Liver (tissue), 10 donors: Measurements from ENCODE around the gene TENM3. TPM values are rescaled to one million over a fixed set of nuclear protein-coding genes. Genes with fewer than 3 reads are reported as not detected.

Experiments
- DNase-seq: peaks from one replicate; pipeline ENCODE4 v3.0.0-alpha.2; 2017; ENCODE audit warnings: low spot score
- H3K27ac ChIP-seq, 2 donors: one replicate each; pipeline ENCODE4 v1.7.0; 2013; ENCODE audit warnings: inconsistent platforms in 2 of 2, low read length in 2 of 2, control low read depth in 1 of 2, low read depth in 1 of 2, mild to moderate bottlenecking in 1 of 2
- H3K27me3 ChIP-seq, 4 donors: one replicate each; pipeline versions ENCODE4 v1.6.1 to v1.7.0; 2013; ENCODE audit warnings: low read length in 3 of 4, inconsistent platforms in 1 of 4, mild to moderate bottlenecking in 1 of 4, moderate library complexity in 1 of 4; ENCODE audit not compliant: control insufficient read depth in 4 of 4, insufficient read depth in 4 of 4
- H3K36me3 ChIP-seq, 4 donors: one replicate each; pipeline versions ENCODE4 v1.6.1 to v1.7.0; 2013; ENCODE audit warnings: low read length in 3 of 4, mild to moderate bottlenecking in 3 of 4, low read depth in 1 of 4, moderate library complexity in 1 of 4; ENCODE audit not compliant: control insufficient read depth in 4 of 4, insufficient read depth in 3 of 4
- H3K4me1 ChIP-seq, 4 donors: one replicate each; pipeline versions ENCODE4 v1.6.1 to v1.7.0; 2013; ENCODE audit warnings: low read length in 3 of 4, mild to moderate bottlenecking in 3 of 4, moderate library complexity in 1 of 4; ENCODE audit not compliant: control insufficient read depth in 4 of 4, insufficient read depth in 4 of 4
- H3K4me3 ChIP-seq, 3 donors: one replicate each; pipeline versions ENCODE4 v1.6.1 to v1.7.0; 2013; ENCODE audit warnings: low read length in 3 of 3, control low read depth in 1 of 3, low read depth in 1 of 3, mild to moderate bottlenecking in 1 of 3
- H3K9ac ChIP-seq, 2 donors: one replicate each; pipeline ENCODE4 v1.7.0; 2013; ENCODE audit warnings: low read length in 2 of 2, mild to moderate bottlenecking in 2 of 2, moderate library complexity in 2 of 2, control low read depth in 1 of 2, low read depth in 1 of 2
- H3K9me3 ChIP-seq, 4 donors: one replicate each; pipeline versions ENCODE4 v1.6.1 to v1.7.0; 2013; ENCODE audit warnings: low read length in 3 of 4; ENCODE audit not compliant: control insufficient read depth in 4 of 4
- YY1 ChIP-seq: IDR thresholded peaks from 2 replicates; pipeline ENCODE4 v1.6.1; 2016; ENCODE audit warnings: antibody characterized with exemption, mild to moderate bottlenecking
- WGBS: extraction: QIAGEN DNeasy Blood & Tissue Kit; methylation state at CpG from one replicate; pipeline ENCODE4 v1.1.7; 2013; 5-methylcytosine and 5-hydroxymethylcytosine counted together
- polyA plus RNA-seq, 2 donors: library from polyadenylated mRNA; stranded (reverse) in 1 of 2; unstranded in 1 of 2; fragments of 200-250 nt in 1 of 2; fragments of >200 nt in 1 of 2; fragmentation: Nextera tagmentation in 1 of 2; extraction: Ambion mirVana in 1 of 2; gene quantifications; one replicate each; pipeline versions ENCODE4 v1.2.1 to v1.2.3, GENCODE V29; 2013 to 2015
- small RNA-seq: library from RNA; depleted of rRNA; stranded (forward); fragments of <200 nt; gene quantifications from one replicate; pipeline ENCODE3, GENCODE V24; 2014
- total RNA-seq, 2 donors: library from RNA; depleted of rRNA; stranded (reverse); fragments of >200 nt; gene quantifications; one replicate each; pipeline ENCODE4 v1.2.3, GENCODE V29; 2014
- donor health status: healthy.
- donor health status: healthy.
- donor health status: healthy.
- donor health status: healthy.
- donor health status: healthy.

TENM3 gene
- total and polyA plus RNA-seq, 4 donors = 0.32 to 16.8 (median 0.70) TPM

DNA sequence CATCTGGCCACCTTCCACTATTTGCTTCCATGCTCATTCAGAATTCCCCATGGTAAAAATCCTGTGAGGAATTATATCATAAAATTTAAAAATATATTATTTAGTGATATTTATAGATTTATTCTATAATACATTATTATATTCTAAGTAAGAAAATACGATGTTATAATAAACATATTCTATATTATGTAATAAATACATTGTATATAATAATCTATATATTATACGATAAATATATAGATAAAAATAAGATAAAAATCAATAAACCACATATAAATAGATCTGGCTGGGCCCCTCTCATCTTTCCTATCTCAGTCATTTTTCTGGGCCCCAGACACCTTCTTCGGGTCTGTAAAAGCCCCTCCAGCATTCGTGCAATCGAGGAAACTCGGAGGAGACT is 605.5 kb downstream of the TENM3 start:
- WGBS = 92% methylated on average over 6 of the region's 6 CpGs
- Histone ChIP-seq H3K36me3 (no peaks in the 10 kb centered on the region), H3K4me3 (no peak overlapping the region), H3K27ac (no peak overlapping the region), H3K27me3 (no peaks in the 10 kb centered on the region), H3K9me3 (peaks cover 0 to 3% (median under 1%) of the 10 kb centered on the region in 4 donors), H3K4me1 (no peaks in the 10 kb centered on the region), H3K9ac (no peak overlapping the region)
- TF ChIP-seq YY1 = no peak
- DNase-seq = no peak

Small RNAs within 50 kb of the gene (small RNA-seq; reads per million reads assigned to genes)
- gene RN7SKP67 (not detected), gene RNU2-34P (0.07 reads per million)
